GM12801 (cell line): ENCODE results near the gene CENPO.

Experiments
- CTCF ChIP-seq: IDR thresholded peaks from one replicate; pipeline ENCODE4 v1.5.1; 2011; ENCODE audit warnings: control low read depth; ENCODE audit not compliant: insufficient read length; ENCODE audit errors: extremely low read depth

The CENPO gene

GRCh38 chr2:24863641-24864040 is 70.4 kb downstream of the CENPO start:
- no peak for TF ChIP-seq CTCF

GRCh38 chr2:24866946-24867345 is 73.7 kb downstream of the CENPO start:
- TF ChIP-seq CTCF: no peak

- TF ChIP-seq CTCF: no peak
Observed at GRCh38 chr2:24870440-24870839, 77.2 kb downstream of the CENPO start.

- TF ChIP-seq CTCF: no peak
Observed at GRCh38 chr2:24870891-24871705, 77.9 kb downstream of the CENPO start.

- TF ChIP-seq CTCF: no peak
Observed at GRCh38 chr2:24871852-24872333, 78.7 kb downstream of the CENPO start.
